ENCODE data around the gene NECTIN2.

DNA sequence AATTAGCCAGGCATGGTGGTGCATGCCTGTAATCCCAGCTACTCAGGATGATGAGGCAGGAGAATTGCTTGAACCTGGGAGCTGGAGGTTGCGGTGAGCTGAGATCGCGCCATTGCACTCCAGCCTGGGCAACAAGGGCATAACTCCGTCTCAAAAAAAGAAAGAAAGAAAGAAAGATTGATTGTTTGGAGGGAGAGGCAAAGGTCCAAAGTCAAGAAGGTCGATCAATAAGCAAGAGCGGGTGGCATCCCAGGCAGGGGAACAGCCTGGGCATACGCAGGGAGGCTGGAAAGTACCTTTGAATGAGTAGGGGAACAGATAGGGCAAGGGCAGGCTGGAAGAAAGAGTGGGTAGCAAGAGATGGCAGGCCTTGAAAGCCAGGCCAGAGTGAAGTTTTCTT, 84.0 kb downstream of the NECTIN2 start:
- TF ChIP-seq CTCF (IDR thresholded peaks at IDR 0.05; ENCODE audit: low read depth, low read length, poor library complexity, severe bottlenecking) (no peak), EZH2phosphoT487 (IDR thresholded peaks at IDR 0.05; ENCODE audit: borderline replicate concordance, low read length) (no peak)
